ENCODE data around the gene AUTS2.

- no peak for TF ChIP-seq TCF7L2 (IDR thresholded peaks at IDR 0.05; ENCODE audit: low read depth, low read length)
- no peak for TF ChIP-seq CTCF (IDR thresholded peaks at IDR 0.05)
- no peak for TF ChIP-seq SIN3A (IDR thresholded peaks at IDR 0.05; ENCODE audit: borderline replicate concordance, insufficient read depth, low read depth, low read length)
Observed at GRCh38 chr7:70657989-70658632, 1059.8 kb downstream of the AUTS2 start.

All from Panc1 (cell line).